ENCODE results near the gene FXYD6. TPM values are rescaled to one million over a fixed set of nuclear protein-coding genes. Genes with fewer than 3 reads are reported as not detected.

FXYD6 gene
- total RNA-seq, 1 experiment from 2014 or later, result not detected

DNA sequence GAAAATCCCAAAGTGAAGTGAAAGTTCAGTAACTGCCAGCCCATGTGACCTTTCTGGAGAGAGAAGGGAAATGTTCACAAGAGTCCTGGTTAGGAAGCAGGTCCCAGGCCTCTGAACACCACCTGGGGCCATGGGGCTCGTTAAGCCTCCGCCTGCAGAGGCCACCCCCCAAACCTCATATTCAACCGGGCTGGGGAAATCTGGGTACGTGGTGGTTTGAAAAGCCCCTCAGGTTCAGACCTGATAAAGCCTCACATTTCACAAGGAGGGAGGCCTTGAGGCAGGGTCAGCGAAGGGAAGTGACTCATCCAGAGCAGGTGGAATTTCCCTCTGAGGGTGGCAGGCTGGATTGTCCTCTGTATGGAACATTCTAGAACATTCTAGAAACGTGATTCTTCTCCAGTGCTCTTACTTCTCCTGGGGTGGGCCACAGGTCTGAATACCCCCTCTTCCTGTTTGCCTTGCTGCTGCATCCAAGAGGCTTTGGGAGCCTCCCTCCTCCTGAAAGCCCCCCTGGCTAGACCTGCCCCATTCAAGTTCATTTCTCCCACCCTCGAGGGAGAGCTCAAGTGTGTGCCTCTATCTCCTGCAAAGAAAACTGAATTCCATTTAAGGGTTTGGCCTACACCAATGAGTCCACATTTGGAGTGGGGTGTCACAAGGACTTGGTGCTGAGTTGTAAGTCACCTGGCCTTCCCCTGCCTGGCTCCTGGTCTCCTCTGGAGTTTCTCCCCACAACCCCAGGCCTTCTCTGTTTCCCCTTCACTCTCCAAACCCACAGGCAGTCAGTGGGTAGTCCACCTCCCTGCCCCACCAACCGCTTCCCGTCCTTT lies 58.2 kb downstream of the FXYD6 start:
- no peaks in the 10 kb centered on the region for H4K20me1 ChIP-seq (ENCODE audit: low read length)
- intact Hi-C loops (cut with micrococcal nuclease), result loop anchor here (5.0 kb wide), 2 partner anchors 391 to 581 kb away; no protein-coding TSS in a partner anchor
- H3K9ac ChIP-seq (ENCODE audit: low read length), result no peak overlapping the region
- no peak overlapping the region for H3K4me3 ChIP-seq (ENCODE audit: low read length)
- H3K9me2 ChIP-seq (replicated peaks; ENCODE audit: low read length), result no peaks in the 10 kb centered on the region
- no TSS peak for BruUV-seq (replicated peaks)
- ATAC-seq, result peak; percentile 37
- H3F3A ChIP-seq (ENCODE audit: low read length, unreplicated experiment), result no peaks in the 10 kb centered on the region
- no peaks in the 10 kb centered on the region for H3K79me2 ChIP-seq (ENCODE audit: low read length)
- CTCF ChIA-PET, result interaction anchor here (0.8 to 2.0 kb wide), 4 partner anchors 9 to 392 kb away, joined by 6 to 13 read pairs (median 9); no protein-coding TSS in a partner anchor
- H3K9me3 ChIP-seq (ENCODE audit: low read length), result no peaks in the 10 kb centered on the region
- peak overlapping the region; percentile 28; the same call in 1 of the 2 replicates for H3K4me2 ChIP-seq (ENCODE audit: low read length)
- POLR2A ChIA-PET (ENCODE audit: unreplicated experiment), result no interaction called here
- H3K36me3 ChIP-seq (ENCODE audit: low read depth, low read length), result no peaks in the 10 kb centered on the region
- peak; percentile 48 for DNase-seq
- peak overlapping the region; percentile 44; the same call in 1 of the 2 replicates for H2AFZ ChIP-seq (ENCODE audit: low read length)
- H3K27ac ChIP-seq (ENCODE audit: low read length), result no peak overlapping the region
- peaks cover 14% of the 10 kb centered on the region for H3K4me1 ChIP-seq (ENCODE audit: insufficient read depth, low read length)
- TF ChIP-seq EZH2phosphoT487 (IDR thresholded peaks at IDR 0.05; ENCODE audit: borderline replicate concordance, low read length) (no peak), EZH2 (IDR thresholded peaks at IDR 0.05; ENCODE audit: low read length, unreplicated experiment) (no peak)
- TF ChIP-seq, protein P1, sequence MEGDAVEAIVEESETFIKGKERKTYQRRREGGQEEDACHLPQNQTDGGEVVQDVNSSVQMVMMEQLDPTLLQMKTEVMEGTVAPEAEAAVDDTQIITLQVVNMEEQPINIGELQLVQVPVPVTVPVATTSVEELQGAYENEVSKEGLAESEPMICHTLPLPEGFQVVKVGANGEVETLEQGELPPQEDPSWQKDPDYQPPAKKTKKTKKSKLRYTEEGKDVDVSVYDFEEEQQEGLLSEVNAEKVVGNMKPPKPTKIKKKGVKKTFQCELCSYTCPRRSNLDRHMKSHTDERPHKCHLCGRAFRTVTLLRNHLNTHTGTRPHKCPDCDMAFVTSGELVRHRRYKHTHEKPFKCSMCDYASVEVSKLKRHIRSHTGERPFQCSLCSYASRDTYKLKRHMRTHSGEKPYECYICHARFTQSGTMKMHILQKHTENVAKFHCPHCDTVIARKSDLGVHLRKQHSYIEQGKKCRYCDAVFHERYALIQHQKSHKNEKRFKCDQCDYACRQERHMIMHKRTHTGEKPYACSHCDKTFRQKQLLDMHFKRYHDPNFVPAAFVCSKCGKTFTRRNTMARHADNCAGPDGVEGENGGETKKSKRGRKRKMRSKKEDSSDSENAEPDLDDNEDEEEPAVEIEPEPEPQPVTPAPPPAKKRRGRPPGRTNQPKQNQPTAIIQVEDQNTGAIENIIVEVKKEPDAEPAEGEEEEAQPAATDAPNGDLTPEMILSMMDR (conservative IDR thresholded peaks at IDR 0.05; ENCODE audit: low read depth, low read length), result peak; percentile 22; the same call in 1 of the 2 replicates
- H3K27me3 ChIP-seq (ENCODE audit: low read length), result peaks cover 18% of the 10 kb centered on the region

DNA sequence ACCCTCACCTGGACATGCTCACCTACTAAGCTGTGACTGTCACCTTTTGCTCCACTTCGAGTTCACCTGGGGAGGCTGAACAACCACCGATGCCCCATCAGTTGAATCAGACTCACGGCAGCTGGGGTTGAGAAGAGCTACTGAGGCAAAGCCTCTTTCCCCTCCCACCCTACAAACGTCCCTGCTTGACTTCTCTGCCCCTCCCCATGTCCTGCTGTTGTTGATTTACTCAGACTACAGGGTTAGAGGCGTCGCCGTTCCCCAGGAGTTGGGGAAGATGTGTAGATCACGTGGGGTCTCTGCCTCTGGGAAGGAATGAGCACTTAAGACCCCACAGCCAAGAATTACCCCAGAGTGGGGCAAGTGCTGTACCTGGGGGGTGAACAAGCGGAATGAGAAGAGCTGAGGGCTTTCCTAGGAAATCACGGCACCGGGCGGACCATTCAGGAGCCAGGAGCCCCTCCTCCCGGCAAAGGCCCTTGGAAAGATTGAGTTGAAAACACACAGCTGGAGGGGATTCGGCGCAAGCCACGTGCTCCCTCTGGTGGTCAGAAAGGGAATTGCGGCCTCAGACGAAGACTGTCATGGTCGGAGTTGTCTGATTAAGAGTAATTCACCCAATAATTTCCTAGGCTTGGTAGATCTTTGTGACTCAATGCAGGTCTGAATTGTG lies 59.0 kb downstream of the FXYD6 start:
- intact Hi-C loops (cut with micrococcal nuclease), result loop anchor here (5.0 kb wide), 2 partner anchors 390 to 580 kb away; no protein-coding TSS in a partner anchor
- Histone ChIP-seq H3K9me2 (replicated peaks; ENCODE audit: low read length) (no peaks in the 10 kb centered on the region), H3K4me1 (ENCODE audit: insufficient read depth, low read length) (peaks cover 14% of the 10 kb centered on the region), H4K20me1 (ENCODE audit: low read length) (no peaks in the 10 kb centered on the region), H3K4me2 (ENCODE audit: low read length) (peak overlapping the region; percentile 32), H3K9ac (ENCODE audit: low read length) (no peak overlapping the region), H3K27ac (ENCODE audit: low read length) (no peak overlapping the region), H3K9me3 (ENCODE audit: low read length) (no peaks in the 10 kb centered on the region), H3F3A (ENCODE audit: low read length, unreplicated experiment) (no peaks in the 10 kb centered on the region), H3K27me3 (ENCODE audit: low read length) (peaks cover 12% of the 10 kb centered on the region; the same call in 1 of the 2 replicates), H3K36me3 (ENCODE audit: low read depth, low read length) (no peaks in the 10 kb centered on the region), H3K79me2 (ENCODE audit: low read length) (no peaks in the 10 kb centered on the region), H3K4me3 (ENCODE audit: low read length) (no peak overlapping the region), H2AFZ (ENCODE audit: low read length) (peak overlapping the region; percentile 57)
- ChIA-PET POLR2A (ENCODE audit: unreplicated experiment) (no interaction called here), CTCF (interaction anchor here (0.8 to 2.0 kb wide), 3 partner anchors 8 to 391 kb away, joined by 6 to 13 read pairs (median 10); no protein-coding TSS in a partner anchor)
- DNase-seq (peak; percentile 89), ATAC-seq (peak; percentile 68)
- BruUV-seq (replicated peaks), result no TSS peak
- TF ChIP-seq, protein P1 (conservative IDR thresholded peaks at IDR 0.05; ENCODE audit: low read depth, low read length), result peak; percentile 99
- no peak for TF ChIP-seq EZH2phosphoT487 (IDR thresholded peaks at IDR 0.05; ENCODE audit: borderline replicate concordance, low read length)
